ENCODE data around the gene AHI1.
"Not testable (repeated sequence)": the region's sequence is repeated elsewhere in the genome, so short reads cannot be mapped to it uniquely, and the experiment has no call there.

DNA sequence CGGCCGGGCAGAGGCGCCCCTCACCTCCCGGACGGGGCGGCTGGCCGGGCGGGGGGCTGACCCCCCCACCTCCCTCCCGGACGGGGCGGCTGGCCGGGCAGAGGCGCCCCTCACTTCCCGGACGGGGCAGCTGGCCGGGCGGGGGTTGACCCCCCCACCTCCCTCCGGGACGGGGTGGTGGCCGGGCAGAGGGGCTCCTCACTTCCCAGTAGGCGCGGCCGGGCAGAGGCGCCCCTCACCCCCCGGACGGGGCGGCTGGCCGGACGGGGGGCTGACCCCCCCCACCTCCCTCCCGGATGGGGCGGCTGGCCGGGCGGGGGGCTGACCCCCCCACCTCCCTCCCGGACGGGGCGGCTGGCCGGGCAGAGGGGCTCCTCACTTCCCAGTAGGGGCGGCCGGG lies 133.9 kb downstream of the AHI1 start:
- TF ChIP-seq, protein P1, sequence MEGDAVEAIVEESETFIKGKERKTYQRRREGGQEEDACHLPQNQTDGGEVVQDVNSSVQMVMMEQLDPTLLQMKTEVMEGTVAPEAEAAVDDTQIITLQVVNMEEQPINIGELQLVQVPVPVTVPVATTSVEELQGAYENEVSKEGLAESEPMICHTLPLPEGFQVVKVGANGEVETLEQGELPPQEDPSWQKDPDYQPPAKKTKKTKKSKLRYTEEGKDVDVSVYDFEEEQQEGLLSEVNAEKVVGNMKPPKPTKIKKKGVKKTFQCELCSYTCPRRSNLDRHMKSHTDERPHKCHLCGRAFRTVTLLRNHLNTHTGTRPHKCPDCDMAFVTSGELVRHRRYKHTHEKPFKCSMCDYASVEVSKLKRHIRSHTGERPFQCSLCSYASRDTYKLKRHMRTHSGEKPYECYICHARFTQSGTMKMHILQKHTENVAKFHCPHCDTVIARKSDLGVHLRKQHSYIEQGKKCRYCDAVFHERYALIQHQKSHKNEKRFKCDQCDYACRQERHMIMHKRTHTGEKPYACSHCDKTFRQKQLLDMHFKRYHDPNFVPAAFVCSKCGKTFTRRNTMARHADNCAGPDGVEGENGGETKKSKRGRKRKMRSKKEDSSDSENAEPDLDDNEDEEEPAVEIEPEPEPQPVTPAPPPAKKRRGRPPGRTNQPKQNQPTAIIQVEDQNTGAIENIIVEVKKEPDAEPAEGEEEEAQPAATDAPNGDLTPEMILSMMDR (IDR thresholded peaks at IDR 0.05; ENCODE audit: poor library complexity), result not testable (repeated sequence)
- not testable (repeated sequence) for TF ChIP-seq EZH2 (IDR thresholded peaks at IDR 0.05; ENCODE audit: borderline replicate concordance)

Data from hepatocyte (in vitro differentiated cells).